GM12878 (cell line): ENCODE data around the gene PCLAF. TPM values are rescaled to one million over a fixed set of nuclear protein-coding genes. Genes with fewer than 3 reads are reported as not detected.

Experiments
- ATAC-seq: fragments of 200-7000 bp; cut with Tn5 transposase; 3 replicates; pipeline ENCODE4 v1.9.1; 2020; ENCODE audit warnings: mild to moderate bottlenecking, moderate library complexity
- BruUV-seq: library from RNA; stranded (reverse); fragments of 400-500 nt; replicated peaks from 2 replicates; lab custom pipeline; 2021; lab: Mats Ljungman, UMichigan
- CTCF ChIA-PET: fragments of 300-600 bp; sonication (Branson Sonifier 250); formaldehyde crosslinking; extraction: SDS; loops from one replicate; lab custom pipeline; 2021; ENCODE audit warnings: inconsistent platforms; lab: Yijun Ruan, JAX
- POLR2A ChIA-PET: fragments of 350-600 bp; formaldehyde crosslinking; extraction: SDS; loops from one replicate; lab custom pipeline; 2021; ENCODE audit warnings: inconsistent platforms; lab: Charles Lee
- RAD21 ChIA-PET: fragments of 300-600 bp; sonication (Branson Sonifier 250); formaldehyde crosslinking; loops from one replicate; lab custom pipeline; 2023; ENCODE audit warnings: antibody characterized with exemption; ENCODE audit not compliant: unreplicated experiment; lab: Charles Lee
- SMC1A ChIA-PET: fragments of 300-600 bp; sonication (Branson Sonifier 250); formaldehyde crosslinking; loops from one replicate; lab custom pipeline; 2023; ENCODE audit not compliant: unreplicated experiment, uncharacterized antibody; lab: Charles Lee
- DNase-seq: peaks from one replicate; pipeline ENCODE4 v3.0.0-alpha.2; 2011; ENCODE audit warnings: low read depth, low spot score
- FAIRE-seq: peaks from 3 replicates; lab custom pipeline; 2011; peaks lifted over from hg19 to GRCh38; lab: Jason Lieb, UNC
- H2AFZ ChIP-seq: 2 replicates; pipeline ENCODE4 v1.6.0; 2011; ENCODE audit warnings: low read depth, low read length, control low read depth; ENCODE audit not compliant: control insufficient read depth
- H3K27ac ChIP-seq: 2 replicates; pipeline ENCODE4 v1.5.1; 2011; ENCODE audit warnings: control low read depth; ENCODE audit not compliant: control insufficient read depth, insufficient read depth
- H3K27me3 ChIP-seq, 2 experiments: replicated peaks in 1 of 2; 2 replicates each; pipeline versions ENCODE4 v1.6.0 to v1.6.1; 2011; ENCODE audit warnings: low read length in 1 of 2; ENCODE audit not compliant: control insufficient read depth in 2 of 2, insufficient read depth in 2 of 2
- H3K36me3 ChIP-seq, 2 experiments: 2 replicates each; pipeline ENCODE4 v1.5.1; 2011; ENCODE audit warnings: low read length in 1 of 2; ENCODE audit not compliant: control insufficient read depth in 2 of 2, insufficient read depth in 2 of 2
- H3K4me1 ChIP-seq: 2 replicates; pipeline ENCODE4 v1.6.1; 2011; ENCODE audit warnings: mild to moderate bottlenecking, low read length, moderate library complexity, mixed read lengths; ENCODE audit not compliant: control insufficient read depth, insufficient read depth
- H3K4me2 ChIP-seq: 2 replicates; pipeline ENCODE4 v1.6.0; 2011; ENCODE audit warnings: control low read depth; ENCODE audit not compliant: control insufficient read depth, insufficient read depth
- H3K4me3 ChIP-seq: fragments of 200-600 bp; sonication (generic); 2 replicates; pipeline ENCODE4 v1.5.1; 2016
- H3K79me2 ChIP-seq: 2 replicates; pipeline ENCODE4 v1.6.0; 2011; ENCODE audit warnings: low read length; ENCODE audit not compliant: control insufficient read depth, insufficient read depth
- H3K9ac ChIP-seq: 2 replicates; pipeline ENCODE4 v1.8.0; 2011; ENCODE audit warnings: low read length, control low read depth, mixed read lengths; ENCODE audit not compliant: control insufficient read depth, insufficient read depth
- H3K9me3 ChIP-seq: replicated peaks from 3 replicates; pipeline ENCODE4 v1.5.1; 2011; ENCODE audit warnings: mild to moderate bottlenecking, low read length; ENCODE audit not compliant: control insufficient read depth, insufficient read depth
- H4K20me1 ChIP-seq: 2 replicates; pipeline ENCODE4 v1.6.0; 2011; ENCODE audit not compliant: control insufficient read depth, insufficient read depth
- BCL3 ChIP-seq: IDR thresholded peaks from 2 replicates; pipeline ENCODE4 v1.6.1; 2011; ENCODE audit warnings: borderline replicate concordance, low read depth, mild to moderate bottlenecking, moderate library complexity, low read length; ENCODE audit not compliant: insufficient read depth, poor library complexity, severe bottlenecking
- BHLHE40 ChIP-seq, 2 experiments: fragments of 450-650 bp in 1 of 2; IDR thresholded peaks; 2 replicates each; pipeline ENCODE4 v1.6.1; 2011 to 2017; ENCODE audit warnings: low read depth in 2 of 2, borderline replicate concordance in 1 of 2, improper control_type of control experiment in 1 of 2, low read length in 1 of 2, mild to moderate bottlenecking in 1 of 2
- E4F1 ChIP-seq: fragments of 450-650 bp; IDR thresholded peaks from 2 replicates; pipeline ENCODE4 v1.6.1; 2018; ENCODE audit warnings: borderline replicate concordance, mild to moderate bottlenecking; ENCODE audit not compliant: partially characterized antibody
- JUND ChIP-seq: IDR thresholded peaks from 2 replicates; pipeline ENCODE4 v1.6.1; 2012; ENCODE audit warnings: low read depth, mild to moderate bottlenecking, low read length, improper control_type of control experiment, moderate library complexity
- RBBP5 ChIP-seq: fragments of 200-600 bp; sonication (generic); conservative IDR thresholded peaks from 2 replicates; pipeline ENCODE4 v1.6.1; 2016
- ZNF24 ChIP-seq: fragments of 450-650 bp; IDR thresholded peaks from 2 replicates; pipeline ENCODE4 v1.6.1; 2017; ENCODE audit warnings: antibody characterized with exemption, mild to moderate bottlenecking
- WGBS: methylation state at CpG from one replicate; pipeline ENCODE4 v1.1.6; 2016; ENCODE audit warnings: low lambda C conversion rate; ENCODE audit not compliant: insufficient replicate concordance, insufficient coverage; ENCODE audit errors: missing lambda C conversion rate; 5-methylcytosine and 5-hydroxymethylcytosine counted together
- in situ Hi-C: fragments of 300-500 bp; cut with MboI; formaldehyde crosslinking; loops from 9 replicates; pipeline ENCODE4 v1.14.3; 2018; ENCODE audit warnings: mixed read lengths
- intact Hi-C: fragments of 100-400 bp; cut with micrococcal nuclease; formaldehyde crosslinking; loops from one replicate; pipeline ENCODE4 v1.14.2; 2022; ENCODE audit not compliant: unreplicated experiment
- polyA plus RNA-seq, 11 experiments: library from polyadenylated mRNA; depleted of rRNA in 4 of 11; unstranded in 6 of 11; stranded (reverse) in 5 of 11; fragments of >200 nt; fragmentation: Nextera tagmentation in 4 of 11; fragmentation: Illumina TruSeq in 1 of 11; extraction: Ambion mirVana in 4 of 11; extraction: Trizol in 1 of 11; gene quantifications; 1 replicate in 1 of 11; 2 replicates in 10 of 11; pipeline versions ENCODE4 v1.2.1 to v1.2.3, GENCODE V29; 2011 to 2016; ENCODE audit warnings: inconsistent platforms in 2 of 11, missing spikeins in 2 of 11, low read depth in 1 of 11
- total RNA-seq, 4 experiments: library from RNA; depleted of rRNA in 3 of 4; stranded (reverse); fragments of >200 nt in 3 of 4; fragmentation: Illumina TruSeq in 1 of 4; extraction: Trizol in 1 of 4; gene quantifications; 2 replicates each; pipeline versions ENCODE4 v1.2.1 to v1.2.3, GENCODE V29; 2013 to 2021

PCLAF gene
- total and polyA plus RNA-seq, 10 of the 15 experiments (the other 5 are each of a cell fraction or from before 2014, with no cell fraction given), result 79.0 to 627 (median 343) TPM

DNA sequence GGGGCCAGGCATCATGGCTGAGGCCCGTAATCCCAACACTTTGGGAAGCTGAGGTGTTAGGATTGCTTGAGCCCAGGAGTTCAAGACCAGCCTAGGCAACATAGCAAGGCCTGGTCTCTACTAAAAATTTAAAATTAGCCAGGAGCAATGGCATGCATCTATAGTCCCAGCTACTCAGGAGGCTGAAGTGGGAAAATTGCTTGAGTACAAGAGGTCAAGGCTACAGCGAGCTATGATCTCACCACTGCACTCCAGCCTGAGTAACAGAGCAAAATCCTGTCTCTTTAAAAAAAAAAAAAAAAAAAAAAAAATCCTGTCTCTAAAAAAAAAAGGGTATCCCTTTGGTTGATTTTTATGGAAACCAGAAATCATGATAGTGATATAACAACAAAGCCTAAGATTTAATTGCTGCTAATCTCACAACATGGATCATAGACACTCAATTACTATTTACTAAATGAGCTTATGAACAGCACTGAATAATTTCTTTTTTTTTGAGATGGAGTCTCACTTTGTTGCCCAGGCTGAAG is 12.1 kb downstream of the PCLAF start:
- BruUV-seq, result no TSS peak
- Histone ChIP-seq H3K36me3 (peaks cover 0 to 8% of the 10 kb centered on the region in 2 experiments; a peak in 1 of 4 replicates), H3K27ac (no peak overlapping the region), H3K79me2 (no peaks in the 10 kb centered on the region; the same call in 1 of the 2 replicates), H4K20me1 (no peaks in the 10 kb centered on the region), H3K4me3 (no peak overlapping the region), H3K27me3 (no peaks in the 10 kb centered on the region), H3K4me1 (peaks cover 6% of the 10 kb centered on the region; the same call in 1 of the 2 replicates), H3K9me3 (no peaks in the 10 kb centered on the region), H3K4me2 (no peak overlapping the region)
- RAD21 ChIA-PET, result interaction anchor here (1.1 kb wide), 1 partner anchor 282 kb away, joined by 6 read pairs; no protein-coding TSS in a partner anchor
- DNase-seq, result no peak
- no peak for FAIRE-seq
- in situ Hi-C loops, result no loop called here
- intact Hi-C loops, result no loop called here
- CTCF ChIA-PET, result interaction anchor here (0.6 to 1.7 kb wide), 4 partner anchors 18 to 657 kb away, joined by 3 to 4 read pairs (median 3); partner anchors contain the start of gene TRIP4
- WGBS, result 100% methylated on average over 2 of the region's 2 CpGs
- SMC1A ChIA-PET, result interaction anchor here (0.6 to 1.3 kb wide), 8 partner anchors 9 to 121 kb away, joined by 3 to 6 read pairs (median 4); partner anchors contain the start of gene TRIP4
- TF ChIP-seq BHLHE40 (IDR thresholded peaks at IDR 0.05; ENCODE audit: borderline replicate concordance in 1 of 2, low read depth in 2 of 2, low read length in 1 of 2) (no peak), RBBP5 (no peak), ZNF24 (no peak), JUND (no peak), BCL3 (no peak), E4F1 (no peak)
- TF ChIP-seq, all 136 proteins: peak for 0
- no peak overlapping the region for H2AFZ ChIP-seq
- no peak overlapping the region for H3K9ac ChIP-seq
- POLR2A ChIA-PET, result interaction anchor here (0.8 to 1.2 kb wide), 3 partner anchors 9 to 233 kb away, joined by 3 to 5 read pairs (median 5); no protein-coding TSS in a partner anchor
- ATAC-seq, result no peak
